ENCODE results near the gene LIPT2. TPM values are rescaled to one million over a fixed set of nuclear protein-coding genes. Genes with fewer than 3 reads are reported as not detected.
A peak's percentile ranks its signal among the peaks of the same experiment; 100 is the strongest.

LIPT2 gene
- total RNA-seq, 2 experiments from 2014 or later = 10.7 to 10.9 TPM

- Mint-ChIP-seq H3K9me3 (no peaks in the 10 kb centered on the region), H3K4me3 (no peak overlapping the region), H3K27me3 (peaks cover 25% of the 10 kb centered on the region), H3K27ac (no peak overlapping the region), H3K36me3 (ENCODE audit: low read depth) (no peaks in the 10 kb centered on the region), H3K4me1 (ENCODE audit: low read depth) (no peaks in the 10 kb centered on the region)
- peaks cover 6% of the 10 kb centered on the region for H3K4me1 ChIP-seq (ENCODE audit: insufficient read depth, low read length)
- CTCF ChIA-PET = interaction anchor here (3.1 kb wide), 1 partner anchor 9 kb away, joined by 12 read pairs; no protein-coding TSS in a partner anchor
- POLR2A ChIA-PET = interaction anchor here (0.6 kb wide), 1 partner anchor 30 kb away, joined by 4 read pairs; no protein-coding TSS in a partner anchor
- H3K27ac ChIP-seq (ENCODE audit: low read depth in 1 of 2, low read length in 2 of 2) = no peak overlapping the region
- H3K4me3 ChIP-seq (ENCODE audit: low read length) = no peak overlapping the region
- H3K9me3 ChIP-seq (ENCODE audit: control insufficient read depth in 1 of 2, insufficient read depth in 1 of 2, low read length in 2 of 2) = no peaks in the 10 kb centered on the region
- ATAC-seq (ENCODE audit: poor library complexity) = no peak
- no peak for TF ChIP-seq CTCF (IDR thresholded peaks at IDR 0.05)
- no peaks in the 10 kb centered on the region for H3K36me3 ChIP-seq (ENCODE audit: insufficient read depth, low read length)
- no peak for DNase-seq
- intact Hi-C loops (cut with DNase I, micrococcal nuclease) = no loop called here
- peaks cover 11 to 21% of the 10 kb centered on the region in 2 experiments for H3K27me3 ChIP-seq (ENCODE audit: control insufficient read depth in 1 of 2, insufficient read depth in 2 of 2, low read length in 2 of 2)
Measured at GRCh38 chr11:74462631-74463030, 30.9 kb downstream of the LIPT2 start.

GRCh38 chr11:74462009-74462408, 31.5 kb downstream of the LIPT2 start:
- no peaks in the 10 kb centered on the region for H3K9me3 ChIP-seq (ENCODE audit: control insufficient read depth in 1 of 2, insufficient read depth in 1 of 2, low read length in 2 of 2)
- no peak for TF ChIP-seq CTCF (IDR thresholded peaks at IDR 0.05)
- DNase-seq = peak in 3 of 14 experiments; percentile 21 to 62 (median 53)
- H3K27ac Mint-ChIP-seq = no peak overlapping the region
- no peak for ATAC-seq (ENCODE audit: poor library complexity)
- H3K4me1 Mint-ChIP-seq (ENCODE audit: low read depth) = no peaks in the 10 kb centered on the region
- H3K4me1 ChIP-seq (ENCODE audit: insufficient read depth, low read length) = peaks cover 2% of the 10 kb centered on the region
- H3K27me3 Mint-ChIP-seq = peaks cover 23% of the 10 kb centered on the region
- no peak overlapping the region for H3K27ac ChIP-seq (ENCODE audit: low read depth in 1 of 2, low read length in 2 of 2)
- peaks cover 10 to 17% of the 10 kb centered on the region in 2 experiments for H3K27me3 ChIP-seq (ENCODE audit: control insufficient read depth in 1 of 2, insufficient read depth in 2 of 2, low read length in 2 of 2)
- no peaks in the 10 kb centered on the region for H3K36me3 ChIP-seq (ENCODE audit: insufficient read depth, low read length)
- H3K36me3 Mint-ChIP-seq (ENCODE audit: low read depth) = no peaks in the 10 kb centered on the region
- no peaks in the 10 kb centered on the region for H3K9me3 Mint-ChIP-seq
- H3K4me3 Mint-ChIP-seq = no peak overlapping the region
- intact Hi-C loops (cut with DNase I, micrococcal nuclease) = no loop called here
- POLR2A ChIA-PET = interaction anchor here (0.6 kb wide), 1 partner anchor 31 kb away, joined by 4 read pairs; no protein-coding TSS in a partner anchor
- CTCF ChIA-PET = interaction anchor here (3.1 kb wide), 1 partner anchor 9 kb away, joined by 12 read pairs; no protein-coding TSS in a partner anchor
- peak overlapping the region; percentile 29 for H3K4me3 ChIP-seq (ENCODE audit: low read length)

GRCh38 chr11:74460481-74461154, 32.9 kb downstream of the LIPT2 start:
- ChIA-PET POLR2A (no interaction called here), CTCF (no interaction called here)
- ATAC-seq (ENCODE audit: poor library complexity) = no peak
- Histone ChIP-seq H3K4me3 (ENCODE audit: low read length) (no peak overlapping the region), H3K4me1 (ENCODE audit: insufficient read depth, low read length) (no peaks in the 10 kb centered on the region), H3K27me3 (ENCODE audit: control insufficient read depth in 1 of 2, insufficient read depth in 2 of 2, low read length in 2 of 2) (peaks cover 2 to 9% of the 10 kb centered on the region in 2 experiments), H3K9me3 (ENCODE audit: control insufficient read depth in 1 of 2, insufficient read depth in 1 of 2, low read length in 2 of 2) (no peaks in the 10 kb centered on the region), H3K36me3 (ENCODE audit: insufficient read depth, low read length) (no peaks in the 10 kb centered on the region), H3K27ac (ENCODE audit: low read depth in 1 of 2, low read length in 2 of 2) (no peak overlapping the region)
- no peak for TF ChIP-seq CTCF (IDR thresholded peaks at IDR 0.05)
- Mint-ChIP-seq H3K9me3 (no peaks in the 10 kb centered on the region), H3K36me3 (ENCODE audit: low read depth) (no peaks in the 10 kb centered on the region), H3K27me3 (peaks cover 9% of the 10 kb centered on the region), H3K27ac (no peak overlapping the region), H3K4me3 (no peak overlapping the region), H3K4me1 (ENCODE audit: low read depth) (no peaks in the 10 kb centered on the region)
- intact Hi-C loops (cut with DNase I, micrococcal nuclease) = no loop called here
- DNase-seq = peak in 1 of 14 experiments; percentile 17
